Endothelial cell of hepatic sinusoid (primary cell): ENCODE measurements around the gene MBP.
"Not testable (repeated sequence)": the region's sequence is repeated elsewhere in the genome, so short reads cannot be mapped to it uniquely, and the experiment has no call there.

Source experiments
- in situ Hi-C: cut with HindIII; loops from 2 replicates; pipeline ENCODE4 v1.10.0; 2017; ENCODE audit warnings: low sequenced_read_pairs

Gene MBP

GRCh38 chr18:76960528-76961035 lies 172.0 kb downstream of the MBP start:
- in situ Hi-C loops, result loop anchor here (5.0 kb wide), 1 partner anchor 48 kb away; no protein-coding TSS in a partner anchor

- in situ Hi-C loops, result loop anchor here (5.0 kb wide), 1 partner anchor 47 kb away; no protein-coding TSS in a partner anchor
These were observed 173.0 kb downstream of the MBP start for GRCh38 chr18:76959605-76960004.

- in situ Hi-C loops, result no loop called here
These were observed 173.8 kb downstream of the MBP start for GRCh38 chr18:76958692-76959341.

GRCh38 chr18:76957384-76958355 lies 174.9 kb downstream of the MBP start:
- in situ Hi-C loops, result no loop called here

- in situ Hi-C loops, result no loop called here
These were observed 175.9 kb downstream of the MBP start for GRCh38 chr18:76956648-76957047.

GRCh38 chr18:76955524-76956170 lies 176.9 kb downstream of the MBP start:
- in situ Hi-C loops, result no loop called here

GRCh38 chr18:76953583-76954233 lies 178.9 kb downstream of the MBP start:
- in situ Hi-C loops, result no loop called here

GRCh38 chr18:76953156-76953555 lies 179.4 kb downstream of the MBP start:
- in situ Hi-C loops, result no loop called here

GRCh38 chr18:76952747-76953146 lies 179.8 kb downstream of the MBP start:
- in situ Hi-C loops, result no loop called here

GRCh38 chr18:76951456-76952247 lies 180.9 kb downstream of the MBP start:
- in situ Hi-C loops, result no loop called here

GRCh38 chr18:76948345-76948744 lies 184.2 kb downstream of the MBP start:
- in situ Hi-C loops, result no loop called here

GRCh38 chr18:76944346-76944745 lies 188.2 kb downstream of the MBP start:
- in situ Hi-C loops, result not testable (repeated sequence)

GRCh38 chr18:76943542-76944339 lies 188.8 kb downstream of the MBP start:
- in situ Hi-C loops, result no loop called here

- in situ Hi-C loops, result no loop called here
These were observed 191.3 kb downstream of the MBP start for GRCh38 chr18:76941284-76941683.

- in situ Hi-C loops, result no loop called here
These were observed 194.0 kb downstream of the MBP start for GRCh38 chr18:76938619-76939018.

GRCh38 chr18:76937597-76937996 lies 195.0 kb downstream of the MBP start:
- in situ Hi-C loops, result no loop called here

GRCh38 chr18:76936877-76937276 lies 195.7 kb downstream of the MBP start:
- in situ Hi-C loops, result no loop called here

GRCh38 chr18:76935722-76936337 lies 196.8 kb downstream of the MBP start:
- in situ Hi-C loops, result no loop called here
